GM23338 (cell line): Measurements from ENCODE around the gene PPARD. TPM values are rescaled to one million over a fixed set of nuclear protein-coding genes. Genes with fewer than 3 reads are reported as not detected.

Experiments
- ATAC-seq: fragments of 200-7000 bp; cut with Tn5 transposase; 3 replicates; pipeline ENCODE4 v1.9.1; 2020
- DNase-seq: peaks from one replicate; pipeline ENCODE4 v3.0.0-alpha.2; 2015; ENCODE audit warnings: low spot score
- H2AFZ ChIP-seq: fragments of 200-600 bp; sonication (generic); 2 replicates; pipeline ENCODE4 v1.8.0; 2016; ENCODE audit warnings: antibody characterized with exemption, mild to moderate bottlenecking, moderate library complexity
- H3F3A ChIP-seq: fragments of 200-600 bp; sonication (generic); replicated peaks from 2 replicates; pipeline ENCODE4 v1.8.0; 2017; ENCODE audit warnings: antibody characterized with exemption, mixed run types, low read depth
- H3K27ac ChIP-seq: fragments of 200-600 bp; sonication (generic); 2 replicates; pipeline ENCODE4 v1.6.1; 2016; ENCODE audit warnings: low read depth
- H3K27me3 ChIP-seq: fragments of 200-600 bp; sonication (generic); 2 replicates; pipeline ENCODE4 v1.8.0; 2016; ENCODE audit warnings: mild to moderate bottlenecking, mixed run types, moderate library complexity; ENCODE audit not compliant: insufficient read depth
- H3K36me3 ChIP-seq: fragments of 200-600 bp; sonication (generic); 2 replicates; pipeline ENCODE4 v1.8.0; 2016; ENCODE audit warnings: mild to moderate bottlenecking; ENCODE audit not compliant: insufficient read depth
- H3K4me1 ChIP-seq: fragments of 200-600 bp; sonication (generic); 2 replicates; pipeline ENCODE4 v1.8.0; 2016; ENCODE audit warnings: mild to moderate bottlenecking, moderate library complexity; ENCODE audit not compliant: insufficient read depth
- H3K4me2 ChIP-seq: fragments of 200-600 bp; sonication (generic); 2 replicates; pipeline ENCODE4 v1.7.1; 2017; ENCODE audit warnings: mixed run types
- H3K4me3 ChIP-seq: fragments of 200-600 bp; sonication (generic); 2 replicates; pipeline ENCODE4 v1.6.1; 2016; ENCODE audit warnings: mixed run types
- H3K79me2 ChIP-seq: fragments of 200-600 bp; sonication (generic); replicated peaks from 2 replicates; pipeline ENCODE4 v1.8.0; 2017; ENCODE audit warnings: mild to moderate bottlenecking; ENCODE audit not compliant: insufficient read depth
- H3K9me2 ChIP-seq: fragments of 200-600 bp; sonication (generic); 2 replicates; pipeline ENCODE4 v1.8.0; 2017; ENCODE audit not compliant: insufficient read depth
- H4K20me1 ChIP-seq: fragments of 200-600 bp; sonication (generic); replicated peaks from 2 replicates; pipeline ENCODE4 v1.8.0; 2017; ENCODE audit warnings: mild to moderate bottlenecking; ENCODE audit not compliant: insufficient read depth
- H3K27ac Mint-ChIP-seq: 2 replicates; pipeline ENCODE4 v1.8.0; 2020; ENCODE audit warnings: inconsistent platforms, mild to moderate bottlenecking, moderate library complexity, mixed read lengths
- H3K27me3 Mint-ChIP-seq: 3 replicates; pipeline ENCODE4 v1.8.0; 2022; ENCODE audit warnings: low read depth, mild to moderate bottlenecking, moderate library complexity, mixed read lengths, inconsistent platforms; ENCODE audit not compliant: insufficient read depth, poor library complexity
- H3K36me3 Mint-ChIP-seq: 3 replicates; pipeline ENCODE4 v1.8.0; 2021; ENCODE audit warnings: low read depth, mild to moderate bottlenecking, inconsistent platforms, moderate library complexity, mixed read lengths
- H3K4me1 Mint-ChIP-seq: 3 replicates; pipeline ENCODE4 v1.8.0; 2020; ENCODE audit warnings: mild to moderate bottlenecking, inconsistent platforms, mixed read lengths
- H3K4me3 Mint-ChIP-seq: 3 replicates; pipeline ENCODE4 v1.8.0; 2021; ENCODE audit warnings: moderate library complexity, mild to moderate bottlenecking, inconsistent platforms, mixed read lengths
- H3K9me3 Mint-ChIP-seq: 3 replicates; pipeline ENCODE4 v1.8.0; 2020; ENCODE audit warnings: moderate library complexity, mild to moderate bottlenecking, inconsistent platforms, mixed read lengths
- CREB1 ChIP-seq: fragments of 250-450 bp; sonication (Bioruptor Pico); IDR thresholded peaks from 2 replicates; pipeline ENCODE4 v1.5.0; 2020; ENCODE audit warnings: low read depth, mild to moderate bottlenecking, moderate library complexity
- CTCF ChIP-seq, 2 experiments: fragments of 200-600 bp in 1 of 2; sonication (generic) in 1 of 2; conservative IDR thresholded peaks; 2 replicates each; pipeline versions ENCODE4 v1.5.1 to v1.6.1; 2016 to 2017; ENCODE audit warnings: antibody characterized with exemption in 2 of 2, low read depth in 2 of 2, mild to moderate bottlenecking in 2 of 2, moderate library complexity in 1 of 2
- ETS1 ChIP-seq: IDR thresholded peaks from 2 replicates; pipeline ENCODE4 v1.6.1; 2016; ENCODE audit warnings: antibody characterized with exemption
- EZH2 ChIP-seq: fragments of 200-600 bp; sonication (generic); IDR thresholded peaks from one replicate; pipeline ENCODE4 v1.8.0; 2017; ENCODE audit warnings: antibody characterized with exemption, mild to moderate bottlenecking, low read depth; ENCODE audit not compliant: unreplicated experiment
- EZH2phosphoT487 ChIP-seq: fragments of 200-600 bp; sonication (generic); IDR thresholded peaks from one replicate; pipeline ENCODE4 v1.8.1; 2018; ENCODE audit warnings: antibody characterized with exemption; ENCODE audit not compliant: unreplicated experiment
- JUNB ChIP-seq: IDR thresholded peaks from one replicate; pipeline ENCODE4 v1.6.1; 2016; ENCODE audit warnings: antibody characterized with exemption; ENCODE audit not compliant: unreplicated experiment
- NANOG ChIP-seq: IDR thresholded peaks from 2 replicates; pipeline ENCODE4 v1.6.1; 2016; ENCODE audit warnings: antibody characterized with exemption, borderline replicate concordance
- POLR2AphosphoS5 ChIP-seq: IDR thresholded peaks from 2 replicates; pipeline ENCODE4 v1.6.1; 2016; ENCODE audit warnings: antibody characterized with exemption, low read depth
- REST ChIP-seq: IDR thresholded peaks from one replicate; pipeline ENCODE4 v1.6.1; 2018; ENCODE audit warnings: antibody characterized with exemption; ENCODE audit not compliant: unreplicated experiment
- STAT1 ChIP-seq: IDR thresholded peaks from one replicate; pipeline ENCODE4 v1.6.1; 2016; ENCODE audit warnings: antibody characterized with exemption; ENCODE audit not compliant: unreplicated experiment
- ZNF114 ChIP-seq: fragments of 250-450 bp; sonication (Bioruptor Pico); IDR thresholded peaks from 2 replicates; pipeline ENCODE4 v1.5.0; 2020; ENCODE audit warnings: mild to moderate bottlenecking, moderate library complexity
- ZNF331 ChIP-seq: fragments of 250-450 bp; sonication (Bioruptor Pico); IDR thresholded peaks from 2 replicates; pipeline ENCODE4 v1.5.0; 2020; ENCODE audit warnings: low read depth, mild to moderate bottlenecking, moderate library complexity
- ZNF462 ChIP-seq: fragments of 250-450 bp; sonication (Bioruptor Pico); IDR thresholded peaks from 2 replicates; pipeline ENCODE4 v1.5.0; 2020; ENCODE audit warnings: mild to moderate bottlenecking, moderate library complexity
- polyA plus RNA-seq: library from polyadenylated mRNA; unstranded; fragments of >200 nt; fragmentation: Nextera tagmentation; extraction: Ambion mirVana; gene quantifications from 2 replicates; pipeline ENCODE4 v1.2.1, GENCODE V29; 2016
- total RNA-seq: library from RNA; depleted of rRNA; stranded (reverse); fragments of >200 nt; shearing (Covaris generic); gene quantifications from 2 replicates; pipeline ENCODE4 v1.2.3, GENCODE V29; 2014

The PPARD gene
- total and polyA plus RNA-seq, 2 experiments from 2014 or later, result 5.1 to 9.7 TPM

- H3K79me2 ChIP-seq, result peaks cover 9% of the 10 kb centered on the region
- peaks cover 22% of the 10 kb centered on the region for H3K36me3 ChIP-seq
- no peak overlapping the region for H3K4me3 ChIP-seq
- H3F3A ChIP-seq, result peaks cover 40% of the 10 kb centered on the region
- peaks cover 35% of the 10 kb centered on the region for H3K4me1 Mint-ChIP-seq
- H3K4me3 Mint-ChIP-seq, result no peak overlapping the region
- TF ChIP-seq ZNF462 (CRISPR knock-in tag) (no peak), JUNB (no peak), ETS1 (no peak), EZH2phosphoT487 (no peak), REST (no peak), CREB1 (no peak), ZNF331 (CRISPR knock-in tag) (no peak), CTCF (conservative IDR thresholded peaks at IDR 0.05; ENCODE audit: low read depth in 2 of 2) (no peak), NANOG (no peak), EZH2 (no peak), ZNF114 (CRISPR knock-in tag) (no peak), POLR2AphosphoS5 (no peak), STAT1 (no peak)
- DNase-seq, result no peak
- H3K4me2 ChIP-seq, result no peak overlapping the region
- no peak overlapping the region for H3K27ac ChIP-seq
- no peak overlapping the region; the same call in none of the 2 replicates for H3K27ac Mint-ChIP-seq
- H3K27me3 Mint-ChIP-seq, result peaks cover 47% of the 10 kb centered on the region
- H3K4me1 ChIP-seq, result peaks cover 14% of the 10 kb centered on the region
- peaks cover 23% of the 10 kb centered on the region for H4K20me1 ChIP-seq
- H3K27me3 ChIP-seq, result no peaks in the 10 kb centered on the region
- peaks cover 64% of the 10 kb centered on the region for H3K36me3 Mint-ChIP-seq
- H3K9me3 Mint-ChIP-seq, result no peaks in the 10 kb centered on the region; the same call in 1 of the 3 replicates
- H3K9me2 ChIP-seq, result no peaks in the 10 kb centered on the region
- no peak for ATAC-seq
- no peak overlapping the region for H2AFZ ChIP-seq
These were observed 133.2 kb downstream of the PPARD start for GRCh38 chr6:35475573-35475972.
